Measurements from ENCODE around the gene NEURL1. TPM values are rescaled to one million over a fixed set of nuclear protein-coding genes. Genes with fewer than 3 reads are reported as not detected.

NEURL1 gene
- total and polyA plus RNA-seq, 2 donors (not counting 3 experiments of a cell fraction or from before 2014, with no cell fraction given) = 0.06 to 0.22 TPM

DNA sequence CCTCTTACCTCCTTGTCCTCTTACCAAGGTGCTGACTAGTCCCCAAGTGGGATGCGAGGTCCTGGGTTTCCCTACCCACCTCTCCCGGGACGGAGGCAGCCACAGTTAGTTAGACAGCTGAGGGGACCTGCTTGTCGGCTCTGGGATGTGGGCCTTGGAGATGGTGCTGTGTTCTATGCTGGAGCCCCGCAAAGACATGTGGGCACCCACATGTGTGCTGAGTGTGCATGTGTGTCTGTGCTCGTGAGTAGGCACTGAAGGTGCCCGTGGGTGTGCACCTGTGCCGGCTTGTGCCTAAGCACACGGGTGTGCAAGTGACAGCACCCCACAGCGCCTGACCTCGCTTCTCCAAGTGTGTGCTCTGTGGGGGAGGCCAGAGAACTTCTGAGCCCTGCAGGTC, 62.2 kb downstream of the NEURL1 start:
- no peak overlapping the region for H3K27ac ChIP-seq (ENCODE audit: insufficient read depth, low read depth, low read length)
- H3K9me1 ChIP-seq (replicated peaks; ENCODE audit: control insufficient read depth, extremely low read depth, insufficient read depth, low read length) = no peaks in the 10 kb centered on the region
- no peaks in the 10 kb centered on the region for H3K79me2 ChIP-seq (ENCODE audit: control insufficient read depth, insufficient read depth, low read length)
- no peak overlapping the region for H3K4me2 ChIP-seq (ENCODE audit: insufficient read depth, low read length)
- DNase-seq (ENCODE audit: low read depth, low spot score) = no peak
- peaks cover 19 to 25% of the 10 kb centered on the region in 2 experiments for H3K27me3 ChIP-seq (ENCODE audit: control insufficient read depth in 2 of 2, insufficient read depth in 2 of 2, low read length in 2 of 2)
- H3K36me3 ChIP-seq (ENCODE audit: control insufficient read depth in 2 of 2, extremely low read depth in 1 of 2, insufficient read depth in 2 of 2, low read length in 2 of 2) = no peaks in the 10 kb centered on the region
- dilution Hi-C loops (cut with MboI; ENCODE audit: extremely low pct_ligation_motif_present, low sequenced_read_pairs) = no loop called here
- H3K9me3 ChIP-seq (replicated peaks; ENCODE audit: control insufficient read depth, insufficient read depth, low read length) = no peaks in the 10 kb centered on the region
- H2AFZ ChIP-seq (ENCODE audit: low read depth, low read length) = no peak overlapping the region
- FAIRE-seq = no peak
- TF ChIP-seq EZH2 (IDR thresholded peaks at IDR 0.05; ENCODE audit: borderline replicate concordance, low read depth, low read length, severe bottlenecking) (no peak), JUN (IDR thresholded peaks at IDR 0.05; ENCODE audit: borderline replicate concordance, insufficient read depth, insufficient read length, low read depth) (no peak), FOS (IDR thresholded peaks at IDR 0.05; ENCODE audit: borderline replicate concordance, insufficient read depth, low read length) (no peak), GATA2 (IDR thresholded peaks at IDR 0.05; ENCODE audit: insufficient read depth, insufficient read length, low read depth, low read length) (no peak), MYC (IDR thresholded peaks at IDR 0.05; ENCODE audit: low read depth, low read length) (no peak), POLR2AphosphoS5 (IDR thresholded peaks at IDR 0.05; ENCODE audit: insufficient read depth, low read depth, low read length) (no peak), POLR2A (IDR thresholded peaks at IDR 0.05; ENCODE audit: low read depth, low read length) (no peak)
- TF ChIP-seq, protein P1, sequence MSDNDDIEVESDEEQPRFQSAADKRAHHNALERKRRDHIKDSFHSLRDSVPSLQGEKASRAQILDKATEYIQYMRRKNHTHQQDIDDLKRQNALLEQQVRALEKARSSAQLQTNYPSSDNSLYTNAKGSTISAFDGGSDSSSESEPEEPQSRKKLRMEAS (IDR thresholded peaks at IDR 0.05; ENCODE audit: insufficient read depth, insufficient read length) = no peak
- TF ChIP-seq, protein P2, sequence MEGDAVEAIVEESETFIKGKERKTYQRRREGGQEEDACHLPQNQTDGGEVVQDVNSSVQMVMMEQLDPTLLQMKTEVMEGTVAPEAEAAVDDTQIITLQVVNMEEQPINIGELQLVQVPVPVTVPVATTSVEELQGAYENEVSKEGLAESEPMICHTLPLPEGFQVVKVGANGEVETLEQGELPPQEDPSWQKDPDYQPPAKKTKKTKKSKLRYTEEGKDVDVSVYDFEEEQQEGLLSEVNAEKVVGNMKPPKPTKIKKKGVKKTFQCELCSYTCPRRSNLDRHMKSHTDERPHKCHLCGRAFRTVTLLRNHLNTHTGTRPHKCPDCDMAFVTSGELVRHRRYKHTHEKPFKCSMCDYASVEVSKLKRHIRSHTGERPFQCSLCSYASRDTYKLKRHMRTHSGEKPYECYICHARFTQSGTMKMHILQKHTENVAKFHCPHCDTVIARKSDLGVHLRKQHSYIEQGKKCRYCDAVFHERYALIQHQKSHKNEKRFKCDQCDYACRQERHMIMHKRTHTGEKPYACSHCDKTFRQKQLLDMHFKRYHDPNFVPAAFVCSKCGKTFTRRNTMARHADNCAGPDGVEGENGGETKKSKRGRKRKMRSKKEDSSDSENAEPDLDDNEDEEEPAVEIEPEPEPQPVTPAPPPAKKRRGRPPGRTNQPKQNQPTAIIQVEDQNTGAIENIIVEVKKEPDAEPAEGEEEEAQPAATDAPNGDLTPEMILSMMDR (IDR thresholded peaks at IDR 0.05; ENCODE audit: extremely low read depth in 1 of 2, insufficient read depth in 1 of 2, low read depth in 1 of 2, low read length in 2 of 2) = no peak
- H3K4me3 ChIP-seq (replicated peaks in 1 of 3; ENCODE audit: insufficient read depth in 1 of 3, low read depth in 1 of 3, low read length in 3 of 3) = no peak overlapping the region
- no peaks in the 10 kb centered on the region for H3K4me1 ChIP-seq (ENCODE audit: control insufficient read depth, extremely low read depth, insufficient read depth, low read length)
- intact Hi-C loops (cut with micrococcal nuclease) = no loop called here
- ChIA-PET POLR2A (no interaction called here), CTCF (interaction anchor here (1.8 kb wide), 1 partner anchor 8 kb away, joined by 8 read pairs; no protein-coding TSS in a partner anchor)
- H3K9ac ChIP-seq (replicated peaks; ENCODE audit: extremely low read depth, insufficient read depth, low read length) = no peak overlapping the region
- H4K20me1 ChIP-seq (replicated peaks; ENCODE audit: control insufficient read depth, extremely low read depth, insufficient read depth, low read length) = no peaks in the 10 kb centered on the region
- no TSS peak for BruUV-seq (replicated peaks)

Measured in endothelial cell of umbilical vein (primary cell).